SK-N-SH (cell line): Measurements from ENCODE around the gene DGCR6. TPM values are rescaled to one million over a fixed set of nuclear protein-coding genes. Genes with fewer than 3 reads are reported as not detected.

Experiments used
- CTCF ChIA-PET: fragments of 300-600, 350-600 bp; formaldehyde crosslinking; extraction: SDS; loops from one replicate; lab custom pipeline; 2021; lab: Yijun Ruan, JAX
- POLR2A ChIA-PET: fragments of 350-600 bp; sonication (Branson Sonifier 250); formaldehyde crosslinking; extraction: SDS; loops from one replicate; lab custom pipeline; 2020; ENCODE audit warnings: antibody characterized with exemption, inconsistent platforms; lab: Yijun Ruan, JAX
- DNase-seq: peaks from one replicate; pipeline ENCODE4 v3.0.0; 2012
- H2AFZ ChIP-seq: fragments of 200-600 bp; sonication (generic); 2 replicates; pipeline ENCODE4 v1.8.1; 2016; ENCODE audit warnings: antibody characterized with exemption, mild to moderate bottlenecking, low read depth
- H3F3A ChIP-seq: fragments of 200-600 bp; sonication (generic); replicated peaks from 2 replicates; pipeline ENCODE3; 2016; ENCODE audit warnings: antibody characterized with exemption, mild to moderate bottlenecking; ENCODE audit not compliant: insufficient read depth
- H3K27ac ChIP-seq, 2 experiments: fragments of 200-500 bp in 1 of 2; fragments of 200-600 bp in 1 of 2; sonication (Bioruptor generic) in 1 of 2; sonication (generic), shearing (Covaris generic) in 1 of 2; 2 replicates each; pipeline versions ENCODE4 v1.5.1 to v1.6.1; 2014 to 2016; ENCODE audit warnings: low read depth in 2 of 2, inconsistent platforms in 1 of 2, low read length in 1 of 2, mild to moderate bottlenecking in 1 of 2, mixed read lengths in 1 of 2
- H3K27me3 ChIP-seq: fragments of 200-600 bp; sonication (generic), shearing (Covaris generic); 2 replicates; pipeline ENCODE4 v1.6.1; 2016; ENCODE audit warnings: mixed run types; ENCODE audit not compliant: insufficient read depth
- H3K36me3 ChIP-seq, 2 experiments: fragments of 200-500 bp in 1 of 2; fragments of 200-600 bp in 1 of 2; sonication (Bioruptor generic) in 1 of 2; sonication (generic) in 1 of 2; replicated peaks in 1 of 2; 2 replicates each; pipeline versions ENCODE3 to v1.5.1; 2014 to 2016; ENCODE audit warnings: low read length in 1 of 2, mild to moderate bottlenecking in 1 of 2; ENCODE audit not compliant: insufficient read depth in 2 of 2, control insufficient read depth in 1 of 2
- H3K4me1 ChIP-seq, 2 experiments: fragments of 200-500 bp in 1 of 2; fragments of 200-600 bp in 1 of 2; sonication (Bioruptor generic) in 1 of 2; sonication (generic), shearing (Covaris generic) in 1 of 2; 2 replicates each; pipeline versions ENCODE4 v1.5.1 to v1.6.1; 2014 to 2016; ENCODE audit warnings: low read depth in 1 of 2, low read length in 1 of 2, mixed run types in 1 of 2; ENCODE audit not compliant: insufficient read depth in 2 of 2, control insufficient read depth in 1 of 2
- H3K4me2 ChIP-seq: fragments of 200-600 bp; sonication (generic), shearing (Covaris generic); 2 replicates; pipeline ENCODE4 v1.6.1; 2017; ENCODE audit warnings: mixed run types
- H3K4me3 ChIP-seq, 2 experiments: fragments of 200-500 bp in 1 of 2; fragments of 200-600 bp in 1 of 2; sonication (Bioruptor generic) in 1 of 2; sonication (generic), shearing (Covaris generic) in 1 of 2; 2 replicates each; pipeline versions ENCODE4 v1.5.1 to v1.8.1; 2014 to 2016; ENCODE audit warnings: low read depth in 2 of 2, inconsistent platforms in 1 of 2, low read length in 1 of 2, mild to moderate bottlenecking in 1 of 2, mixed read lengths in 1 of 2, moderate library complexity in 1 of 2
- H3K79me2 ChIP-seq: fragments of 200-600 bp; sonication (generic); 2 replicates; pipeline ENCODE4 v1.8.1; 2017; ENCODE audit warnings: mild to moderate bottlenecking; ENCODE audit not compliant: insufficient read depth
- H3K9ac ChIP-seq: fragments of 200-600 bp; sonication (generic); 2 replicates; pipeline ENCODE4 v1.6.1; 2017; ENCODE audit warnings: mixed run types
- H3K9me2 ChIP-seq: fragments of 200-600 bp; sonication (generic); 2 replicates; pipeline ENCODE4 v1.6.1; 2017; ENCODE audit warnings: mixed run types
- H3K9me3 ChIP-seq: fragments of 200-600 bp; sonication (generic); 2 replicates; pipeline ENCODE4 v1.6.1; 2017; ENCODE audit warnings: mixed run types, mild to moderate bottlenecking, moderate library complexity
- H4K20me1 ChIP-seq: fragments of 200-600 bp; sonication (generic); 2 replicates; pipeline ENCODE4 v1.6.1; 2017; ENCODE audit warnings: mild to moderate bottlenecking, mixed run types; ENCODE audit not compliant: insufficient read depth
- CHD2 ChIP-seq: fragments of 150-350 bp; IDR thresholded peaks from 2 replicates; pipeline ENCODE4 v1.6.1; 2018; ENCODE audit warnings: low read length; ENCODE audit not compliant: partially characterized antibody
- ELF1 ChIP-seq: IDR thresholded peaks from 2 replicates; pipeline ENCODE4 v1.4.0; 2012
- FOSL2 ChIP-seq: IDR thresholded peaks from 2 replicates; pipeline ENCODE4 v1.4.0; 2012; ENCODE audit warnings: low read depth, mild to moderate bottlenecking, moderate library complexity, borderline replicate concordance
- GABPA ChIP-seq: IDR thresholded peaks from 2 replicates; pipeline ENCODE4 v1.4.0; 2012; ENCODE audit warnings: low read depth, mild to moderate bottlenecking
- IRF3 ChIP-seq: fragments of 150-350 bp; IDR thresholded peaks from 2 replicates; pipeline ENCODE4 v1.6.1; 2016; ENCODE audit warnings: mild to moderate bottlenecking, low read depth, low read length
- MEF2A ChIP-seq: IDR thresholded peaks from 2 replicates; pipeline ENCODE4 v1.4.0; 2012; ENCODE audit warnings: low read depth, borderline replicate concordance
- NFIC ChIP-seq: IDR thresholded peaks from 2 replicates; pipeline ENCODE4 v1.4.0; 2012; ENCODE audit warnings: borderline replicate concordance
- PBX3 ChIP-seq: IDR thresholded peaks from 2 replicates; pipeline ENCODE4; 2012
- POLR2AphosphoS5 ChIP-seq: IDR thresholded peaks from 2 replicates; pipeline ENCODE4 v1.6.1; 2012; ENCODE audit warnings: low read depth, low read length
- RAD21 ChIP-seq: IDR thresholded peaks from 2 replicates; pipeline ENCODE4 v1.6.1; 2012; ENCODE audit warnings: mild to moderate bottlenecking, low read length
- RCOR1 ChIP-seq: fragments of 150-350 bp; IDR thresholded peaks from 2 replicates; pipeline ENCODE4 v1.6.1; 2017; ENCODE audit warnings: antibody characterized with exemption, low read length
- RFX5 ChIP-seq: IDR thresholded peaks from 2 replicates; pipeline ENCODE4 v1.6.1; 2012; ENCODE audit warnings: mild to moderate bottlenecking, improper control_type of control experiment, low read length
- SIN3A ChIP-seq: IDR thresholded peaks from 2 replicates; pipeline ENCODE4 v1.6.1; 2012; ENCODE audit warnings: low read depth, mild to moderate bottlenecking, low read length, moderate library complexity, borderline replicate concordance
- SMC3 ChIP-seq: IDR thresholded peaks from 2 replicates; pipeline ENCODE4 v1.6.1; 2012; ENCODE audit warnings: low read depth, low read length, improper control_type of control experiment
- TAF1 ChIP-seq: IDR thresholded peaks from 2 replicates; pipeline ENCODE4 v1.6.1; 2012; ENCODE audit warnings: low read depth, mild to moderate bottlenecking, low read length, moderate library complexity, borderline replicate concordance
- TCF12 ChIP-seq: IDR thresholded peaks from 2 replicates; pipeline ENCODE4 v1.4.0; 2012
- YY1 ChIP-seq: IDR thresholded peaks from 2 replicates; pipeline ENCODE4 v1.4.0; 2012; ENCODE audit warnings: low read depth, mild to moderate bottlenecking
- WGBS: methylation state at CpG from one replicate; pipeline ENCODE4 v1.1.6; 2017; ENCODE audit warnings: low lambda C conversion rate; 5-methylcytosine and 5-hydroxymethylcytosine counted together
- polyA plus RNA-seq, 3 experiments: library from polyadenylated mRNA; depleted of rRNA; stranded (reverse); fragments of >200 nt; gene quantifications; 2 replicates each; pipeline ENCODE4 v1.2.3, GENCODE V29; 2012
- TF ChIP-seq, protein P1 (sequence below): fragments of 150-350 bp; IDR thresholded peaks from 2 replicates; pipeline ENCODE4 v1.6.1; 2017; ENCODE audit warnings: antibody characterized with exemption, low read length, low read depth, borderline replicate concordance
- TF ChIP-seq, protein P2 (sequence below): IDR thresholded peaks from 2 replicates; pipeline ENCODE4 v1.4.0; 2012; ENCODE audit warnings: low read depth, borderline replicate concordance

DGCR6 gene
- polyA plus RNA-seq, 1 of the 3 experiments (the other 2 are of a cell fraction) = 1.2 TPM

DNA sequence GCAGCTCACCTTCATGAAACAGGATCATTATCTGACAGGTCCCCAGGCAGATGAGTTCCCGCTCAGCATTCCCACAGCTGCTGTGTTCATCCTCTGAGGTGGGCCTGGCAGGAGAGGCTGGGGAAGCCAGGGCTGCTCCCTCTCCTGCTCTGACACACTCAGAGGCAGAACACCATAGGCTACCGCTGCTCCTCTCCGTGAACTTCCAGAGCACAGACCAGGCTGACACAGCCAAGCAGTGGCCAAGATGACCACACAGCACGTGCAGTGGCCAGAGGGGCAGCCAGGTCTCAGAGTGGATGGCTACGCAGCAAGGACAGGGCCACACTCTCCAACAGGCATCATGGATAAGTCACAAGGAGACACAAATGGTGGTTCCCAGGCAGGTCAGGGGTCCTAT is 21.5 kb downstream of the DGCR6 start:
- H3K27me3 ChIP-seq = no peaks in the 10 kb centered on the region
- ChIA-PET POLR2A (no interaction called here), CTCF (interaction anchor here (1.1 to 1.3 kb wide), 3 partner anchors 8 to 26 kb away, joined by 3 to 4 read pairs (median 3); partner anchors contain the start of genes DGCR6 and PRODH)
- TF ChIP-seq NFIC (no peak), ELF1 (no peak), RAD21 (no peak), TCF12 (no peak), FOSL2 (no peak), IRF3 (no peak), SMC3 (no peak), YY1 (no peak), RFX5 (no peak), POLR2AphosphoS5 (no peak), GABPA (no peak), MEF2A (no peak), CHD2 (no peak)
- TF ChIP-seq, protein P1, sequence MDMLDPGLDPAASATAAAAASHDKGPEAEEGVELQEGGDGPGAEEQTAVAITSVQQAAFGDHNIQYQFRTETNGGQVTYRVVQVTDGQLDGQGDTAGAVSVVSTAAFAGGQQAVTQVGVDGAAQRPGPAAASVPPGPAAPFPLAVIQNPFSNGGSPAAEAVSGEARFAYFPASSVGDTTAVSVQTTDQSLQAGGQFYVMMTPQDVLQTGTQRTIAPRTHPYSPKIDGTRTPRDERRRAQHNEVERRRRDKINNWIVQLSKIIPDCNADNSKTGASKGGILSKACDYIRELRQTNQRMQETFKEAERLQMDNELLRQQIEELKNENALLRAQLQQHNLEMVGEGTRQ = no peak
- TF ChIP-seq, protein P2, sequence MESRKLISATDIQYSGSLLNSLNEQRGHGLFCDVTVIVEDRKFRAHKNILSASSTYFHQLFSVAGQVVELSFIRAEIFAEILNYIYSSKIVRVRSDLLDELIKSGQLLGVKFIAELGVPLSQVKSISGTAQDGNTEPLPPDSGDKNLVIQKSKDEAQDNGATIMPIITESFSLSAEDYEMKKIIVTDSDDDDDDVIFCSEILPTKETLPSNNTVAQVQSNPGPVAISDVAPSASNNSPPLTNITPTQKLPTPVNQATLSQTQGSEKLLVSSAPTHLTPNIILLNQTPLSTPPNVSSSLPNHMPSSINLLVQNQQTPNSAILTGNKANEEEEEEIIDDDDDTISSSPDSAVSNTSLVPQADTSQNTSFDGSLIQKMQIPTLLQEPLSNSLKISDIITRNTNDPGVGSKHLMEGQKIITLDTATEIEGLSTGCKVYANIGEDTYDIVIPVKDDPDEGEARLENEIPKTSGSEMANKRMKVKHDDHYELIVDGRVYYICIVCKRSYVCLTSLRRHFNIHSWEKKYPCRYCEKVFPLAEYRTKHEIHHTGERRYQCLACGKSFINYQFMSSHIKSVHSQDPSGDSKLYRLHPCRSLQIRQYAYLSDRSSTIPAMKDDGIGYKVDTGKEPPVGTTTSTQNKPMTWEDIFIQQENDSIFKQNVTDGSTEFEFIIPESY = no peak
- H2AFZ ChIP-seq = no peak overlapping the region
- no peak overlapping the region for H3K4me3 ChIP-seq
- no CpG with 5 or more reads among the region's 5 CpGs for WGBS
- no peak overlapping the region for H3K27ac ChIP-seq
- H3K79me2 ChIP-seq = no peaks in the 10 kb centered on the region
- no peak for DNase-seq
- H3K9me3 ChIP-seq = no peaks in the 10 kb centered on the region
- H3F3A ChIP-seq = no peaks in the 10 kb centered on the region
- H3K9me2 ChIP-seq = no peaks in the 10 kb centered on the region
- H3K4me1 ChIP-seq = no peaks in the 10 kb centered on the region
- H3K4me2 ChIP-seq = no peak overlapping the region
- no peak overlapping the region for H3K9ac ChIP-seq
- no peaks in the 10 kb centered on the region for H4K20me1 ChIP-seq
- no peaks in the 10 kb centered on the region for H3K36me3 ChIP-seq

DNA sequence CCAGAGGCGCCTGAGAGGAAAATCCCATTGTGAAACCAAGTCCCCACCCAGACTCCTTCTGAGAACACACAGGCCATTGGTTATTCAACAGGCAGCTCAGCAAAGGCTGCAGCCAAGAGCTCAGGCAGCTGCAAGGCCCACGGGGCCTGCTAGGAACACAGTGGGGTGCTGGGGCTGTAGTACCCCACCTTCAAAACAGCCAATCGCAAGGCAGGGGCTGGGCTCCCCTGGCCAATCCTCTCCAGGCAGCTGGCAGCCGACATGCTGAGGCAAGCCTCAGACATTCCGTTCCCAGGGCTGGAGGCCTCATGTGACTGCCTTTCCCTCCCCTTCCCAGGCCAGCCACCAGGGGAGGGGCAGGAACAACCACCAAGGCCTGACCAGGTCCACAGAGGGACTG is 23.3 kb downstream of the DGCR6 start:
- CTCF ChIA-PET = interaction anchor here (1.6 kb wide), 1 partner anchor 21 kb away, joined by 3 read pairs; no protein-coding TSS in a partner anchor
- H3K4me1 ChIP-seq = no peaks in the 10 kb centered on the region

More for the DNA sequence above, 23.3 kb downstream of the DGCR6 start:
- POLR2A ChIA-PET = no interaction called here
- WGBS = no CpG with 5 or more reads among the region's 5 CpGs
- no peak for DNase-seq
- no peaks in the 10 kb centered on the region for H3K36me3 ChIP-seq
- no peaks in the 10 kb centered on the region for H3K9me3 ChIP-seq
- no peak overlapping the region for H2AFZ ChIP-seq
- no peaks in the 10 kb centered on the region for H3F3A ChIP-seq
- TF ChIP-seq SIN3A (no peak), TAF1 (no peak), CHD2 (no peak), GABPA (no peak), RCOR1 (no peak), PBX3 (no peak), POLR2AphosphoS5 (no peak)
- TF ChIP-seq, protein P2 = no peak
- TF ChIP-seq, all 33 proteins: peak for 0
- Histone ChIP-seq H3K9me2 (no peaks in the 10 kb centered on the region), H4K20me1 (no peaks in the 10 kb centered on the region), H3K4me3 (no peak overlapping the region), H3K27me3 (no peaks in the 10 kb centered on the region), H3K79me2 (no peaks in the 10 kb centered on the region), H3K27ac (no peak overlapping the region), H3K4me2 (no peak overlapping the region), H3K9ac (no peak overlapping the region)
